H9 (cell line): ENCODE measurements around the gene MOCOS. TPM values are rescaled to one million over a fixed set of nuclear protein-coding genes. Genes with fewer than 3 reads are reported as not detected.

Source experiments
- DNase-seq: peaks from one replicate; pipeline ENCODE4 v3.0.0-alpha.2; 2017
- H2AFZ ChIP-seq: one replicate; pipeline ENCODE4 v1.6.1; 2013; ENCODE audit warnings: mild to moderate bottlenecking, low read length, control low read depth, moderate library complexity
- H2AK5ac ChIP-seq: 2 replicates; pipeline ENCODE4 v1.6.1; 2013; ENCODE audit warnings: low read length, control low read depth, mixed read lengths; ENCODE audit not compliant: insufficient read length
- H2BK120ac ChIP-seq: one replicate; pipeline ENCODE4 v1.6.1; 2013; ENCODE audit warnings: low read depth, mild to moderate bottlenecking, low read length, control low read depth, inconsistent platforms; ENCODE audit not compliant: poor library complexity, severe bottlenecking
- H2BK12ac ChIP-seq: 2 replicates; pipeline ENCODE4 v1.6.1; 2013; ENCODE audit warnings: low read length, control low read depth, mixed read lengths, low read depth; ENCODE audit not compliant: insufficient read length
- H2BK15ac ChIP-seq: 2 replicates; pipeline ENCODE4 v1.6.1; 2013; ENCODE audit warnings: low read depth, low read length, control low read depth
- H2BK20ac ChIP-seq: one replicate; pipeline ENCODE4 v1.6.1; 2013; ENCODE audit warnings: low read depth, mild to moderate bottlenecking, low read length, control low read depth, inconsistent platforms; ENCODE audit not compliant: poor library complexity, severe bottlenecking
- H2BK5ac ChIP-seq: 2 replicates; pipeline ENCODE4 v1.6.1; 2013; ENCODE audit warnings: low read length, control low read depth, mixed read lengths; ENCODE audit not compliant: insufficient read length
- H3K14ac ChIP-seq: 2 replicates; pipeline ENCODE4 v1.6.1; 2013; ENCODE audit warnings: low read length, control low read depth; ENCODE audit not compliant: insufficient read depth
- H3K18ac ChIP-seq: 2 replicates; pipeline ENCODE4 v1.6.1; 2013; ENCODE audit warnings: low read depth, mild to moderate bottlenecking, mixed read lengths, low read length, control low read depth; ENCODE audit not compliant: insufficient read length
- H3K23ac ChIP-seq: 2 replicates; pipeline ENCODE4 v1.6.1; 2013; ENCODE audit warnings: low read length, control low read depth, mixed read lengths, low read depth; ENCODE audit not compliant: insufficient read length
- H3K23me2 ChIP-seq: 2 replicates; pipeline ENCODE4 v1.6.1; 2013; ENCODE audit warnings: low read depth, mild to moderate bottlenecking, mixed read lengths, low read length, control low read depth; ENCODE audit not compliant: insufficient read length, poor library complexity, severe bottlenecking
- H3K27ac ChIP-seq: 2 replicates; pipeline ENCODE4 v1.5.1; 2013; ENCODE audit warnings: low read length, control low read depth, mixed read lengths, low read depth; ENCODE audit not compliant: insufficient read length
- H3K27me3 ChIP-seq: 2 replicates; pipeline ENCODE4 v1.6.1; 2013; ENCODE audit warnings: low read length, control low read depth, inconsistent platforms; ENCODE audit not compliant: insufficient read depth
- H3K4ac ChIP-seq: 2 replicates; pipeline ENCODE4 v1.6.1; 2013; ENCODE audit warnings: low read depth, mild to moderate bottlenecking, control low read depth, inconsistent platforms, low read length, moderate library complexity
- H3K4me1 ChIP-seq: 2 replicates; pipeline ENCODE4 v1.6.1; 2013; ENCODE audit warnings: low read length, control low read depth, inconsistent platforms; ENCODE audit not compliant: insufficient read depth
- H3K4me2 ChIP-seq: 2 replicates; pipeline ENCODE4 v1.6.1; 2013; ENCODE audit warnings: low read length, control low read depth, mixed read lengths; ENCODE audit not compliant: insufficient read length, insufficient read depth
- H3K56ac ChIP-seq: 2 replicates; pipeline ENCODE4 v1.6.1; 2013; ENCODE audit warnings: low read depth, mild to moderate bottlenecking, mixed read lengths, low read length, control low read depth; ENCODE audit not compliant: insufficient read length
- H3K79me1 ChIP-seq: 2 replicates; pipeline ENCODE4 v1.6.1; 2013; ENCODE audit warnings: low read depth, mild to moderate bottlenecking, moderate library complexity, low read length, control low read depth, inconsistent platforms; ENCODE audit not compliant: insufficient read depth, poor library complexity, severe bottlenecking
- H3K79me2 ChIP-seq: 2 replicates; pipeline ENCODE4 v1.6.1; 2013; ENCODE audit warnings: low read length, control low read depth, inconsistent platforms; ENCODE audit not compliant: insufficient read depth
- H3K9ac ChIP-seq: 2 replicates; pipeline ENCODE4 v1.6.1; 2013; ENCODE audit warnings: low read length, control low read depth, mixed read lengths; ENCODE audit not compliant: insufficient read length; ENCODE audit errors: extremely low read depth
- H3K9me3 ChIP-seq: one replicate; pipeline ENCODE4 v1.6.1; 2013; ENCODE audit warnings: low read depth, low read length, inconsistent platforms; ENCODE audit not compliant: control insufficient read depth
- H3T11ph ChIP-seq: one replicate; pipeline ENCODE4 v1.6.1; 2013; ENCODE audit warnings: mild to moderate bottlenecking, low read length, control low read depth, inconsistent platforms
- H4K20me1 ChIP-seq: one replicate; pipeline ENCODE4 v1.6.1; 2013; ENCODE audit not compliant: control insufficient read depth, insufficient read length, insufficient read depth
- H4K5ac ChIP-seq: 2 replicates; pipeline ENCODE4 v1.6.1; 2013; ENCODE audit warnings: low read depth, mild to moderate bottlenecking, mixed read lengths, low read length, control low read depth; ENCODE audit not compliant: insufficient read length
- H4K8ac ChIP-seq: replicated peaks from 2 replicates; pipeline ENCODE4 v1.6.1; 2013; ENCODE audit warnings: low read length, control low read depth, mixed read lengths, low read depth; ENCODE audit not compliant: insufficient read length
- H4K91ac ChIP-seq: 2 replicates; pipeline ENCODE4 v1.6.1; 2013; ENCODE audit warnings: low read depth, mild to moderate bottlenecking, moderate library complexity, mixed read lengths, low read length, control low read depth; ENCODE audit not compliant: insufficient read length
- H3K27ac Mint-ChIP-seq, 3 experiments: 2 replicates in 2 of 3; 3 replicates in 1 of 3; pipeline ENCODE4 v1.8.0; 2020 to 2021; ENCODE audit warnings: mixed read lengths in 3 of 3, mild to moderate bottlenecking in 1 of 3, moderate library complexity in 1 of 3
- H3K27me3 Mint-ChIP-seq: 2 replicates; pipeline ENCODE4 v1.8.0; 2021; ENCODE audit warnings: low read depth, mild to moderate bottlenecking, moderate library complexity, mixed read lengths
- H3K36me3 Mint-ChIP-seq, 3 experiments: 2 replicates in 2 of 3; 3 replicates in 1 of 3; pipeline ENCODE4 v1.8.0; 2020 to 2021; ENCODE audit warnings: low read depth in 3 of 3, mixed read lengths in 3 of 3; ENCODE audit not compliant: insufficient read depth in 1 of 3
- H3K4me1 Mint-ChIP-seq, 2 experiments: 2 replicates each; pipeline ENCODE4 v1.8.0; 2020; ENCODE audit warnings: mixed read lengths in 2 of 2
- H3K4me3 Mint-ChIP-seq, 2 experiments: 2 replicates in 1 of 2; 3 replicates in 1 of 2; pipeline ENCODE4 v1.8.0; 2020 to 2021; ENCODE audit warnings: mild to moderate bottlenecking in 2 of 2, mixed read lengths in 2 of 2, moderate library complexity in 1 of 2
- H3K9me3 Mint-ChIP-seq, 2 experiments: 2 replicates in 1 of 2; 3 replicates in 1 of 2; pipeline ENCODE4 v1.8.0; 2020; ENCODE audit warnings: mild to moderate bottlenecking in 2 of 2, mixed read lengths in 2 of 2, moderate library complexity in 1 of 2
- WGBS: extraction: QIAGEN DNeasy Blood & Tissue Kit; methylation state at CpG from one replicate; pipeline ENCODE4 v1.1.7; 2013; ENCODE audit warnings: missing lambda C conversion rate, low lambda C conversion rate, mixed read lengths; ENCODE audit not compliant: insufficient read length; ENCODE audit errors: extremely low coverage; 5-methylcytosine and 5-hydroxymethylcytosine counted together
- total RNA-seq: library from RNA; stranded (reverse); gene quantifications from 2 replicates; pipeline ENCODE4 v1.2.1, GENCODE V29; 2021
- TF ChIP-seq, protein P1 (sequence below): fragments of 200-600 bp; sonication (generic); conservative IDR thresholded peaks from 3 replicates; pipeline ENCODE4 v1.8.0; 2021; ENCODE audit warnings: antibody characterized with exemption, mild to moderate bottlenecking

MOCOS gene
- total RNA-seq, 1 experiment from 2014 or later = 6.0 TPM

DNA sequence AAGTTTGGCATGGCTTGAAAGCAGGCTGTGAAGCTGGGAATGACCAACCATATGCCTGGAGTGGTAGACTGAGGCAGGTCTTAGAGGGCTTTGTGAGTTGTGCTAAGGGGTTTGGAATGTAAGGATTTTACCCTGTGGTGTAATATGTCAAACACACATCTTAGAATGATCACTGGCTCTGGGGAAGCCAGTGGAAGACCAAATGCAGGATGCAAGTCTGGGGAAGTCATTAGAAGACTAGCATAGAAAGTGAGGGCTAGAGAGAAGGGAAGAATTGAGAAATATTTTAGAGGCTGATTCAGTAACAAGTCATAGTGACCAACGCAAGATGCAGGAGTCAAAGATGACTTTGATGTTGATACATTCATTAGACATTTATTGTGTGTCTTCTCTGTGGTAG, 106.7 kb downstream of the MOCOS start:
- Histone ChIP-seq H3K27ac (no peak overlapping the region), H3K9me3 (no peaks in the 10 kb centered on the region), H2AFZ (no peak overlapping the region), H3K23me2 (peaks cover 20% of the 10 kb centered on the region), H2BK15ac (no peak overlapping the region), H2BK20ac (no peak overlapping the region), H4K5ac (no peak overlapping the region), H3K79me2 (no peaks in the 10 kb centered on the region), H4K91ac (no peak overlapping the region), H2BK120ac (no peak overlapping the region), H3K4ac (no peak overlapping the region), H3K56ac (no peak overlapping the region), H4K20me1 (no peaks in the 10 kb centered on the region), H4K8ac (no peak overlapping the region), H2BK5ac (no peak overlapping the region), H3K9ac (no peak overlapping the region), H3K14ac (no peak overlapping the region), H3K4me2 (no peak overlapping the region), H3K79me1 (no peaks in the 10 kb centered on the region), H3T11ph (no peak overlapping the region), H3K18ac (no peak overlapping the region), H2AK5ac (no peak overlapping the region), H3K27me3 (peaks cover 20% of the 10 kb centered on the region), H2BK12ac (no peak overlapping the region), H3K4me1 (no peaks in the 10 kb centered on the region), H3K23ac (no peak overlapping the region)
- peaks cover 0 to 2% (median 0%) of the 10 kb centered on the region in 3 experiments; a peak in 3 of 7 replicates for H3K36me3 Mint-ChIP-seq
- peaks cover 12% of the 10 kb centered on the region for H3K27me3 Mint-ChIP-seq
- WGBS = no CpG with 5 or more reads among the region's 1 CpG
- DNase-seq = no peak
- H3K4me1 Mint-ChIP-seq = peaks cover 4% of the 10 kb centered on the region in 2 experiments
- TF ChIP-seq, protein P1, sequence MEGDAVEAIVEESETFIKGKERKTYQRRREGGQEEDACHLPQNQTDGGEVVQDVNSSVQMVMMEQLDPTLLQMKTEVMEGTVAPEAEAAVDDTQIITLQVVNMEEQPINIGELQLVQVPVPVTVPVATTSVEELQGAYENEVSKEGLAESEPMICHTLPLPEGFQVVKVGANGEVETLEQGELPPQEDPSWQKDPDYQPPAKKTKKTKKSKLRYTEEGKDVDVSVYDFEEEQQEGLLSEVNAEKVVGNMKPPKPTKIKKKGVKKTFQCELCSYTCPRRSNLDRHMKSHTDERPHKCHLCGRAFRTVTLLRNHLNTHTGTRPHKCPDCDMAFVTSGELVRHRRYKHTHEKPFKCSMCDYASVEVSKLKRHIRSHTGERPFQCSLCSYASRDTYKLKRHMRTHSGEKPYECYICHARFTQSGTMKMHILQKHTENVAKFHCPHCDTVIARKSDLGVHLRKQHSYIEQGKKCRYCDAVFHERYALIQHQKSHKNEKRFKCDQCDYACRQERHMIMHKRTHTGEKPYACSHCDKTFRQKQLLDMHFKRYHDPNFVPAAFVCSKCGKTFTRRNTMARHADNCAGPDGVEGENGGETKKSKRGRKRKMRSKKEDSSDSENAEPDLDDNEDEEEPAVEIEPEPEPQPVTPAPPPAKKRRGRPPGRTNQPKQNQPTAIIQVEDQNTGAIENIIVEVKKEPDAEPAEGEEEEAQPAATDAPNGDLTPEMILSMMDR = no peak
- H3K27ac Mint-ChIP-seq = no peak overlapping the region
- H3K9me3 Mint-ChIP-seq = peaks cover 0 to 3% of the 10 kb centered on the region in 2 experiments; a peak in 2 of 5 replicates
- no peak overlapping the region for H3K4me3 Mint-ChIP-seq
